Osteoblast (primary cell): ENCODE measurements around the gene ZNF24. TPM values are rescaled to one million over a fixed set of nuclear protein-coding genes. Genes with fewer than 3 reads are reported as not detected.

Experiments
- DNase-seq: peaks from one replicate; pipeline ENCODE4 v3.0.0; 2011; ENCODE audit warnings: low spot score, mixed read lengths; ENCODE audit not compliant: insufficient read length; ENCODE audit errors: missing footprints
- H2AFZ ChIP-seq: 2 replicates; pipeline ENCODE4 v1.6.0; 2011; ENCODE audit warnings: mild to moderate bottlenecking, low read length
- H3K27ac ChIP-seq: 2 replicates; pipeline ENCODE4 v1.5.1; 2011; ENCODE audit warnings: mild to moderate bottlenecking, low read depth, low read length, moderate library complexity
- H3K27me3 ChIP-seq: 2 replicates; pipeline ENCODE4 v1.6.0; 2012; ENCODE audit warnings: mild to moderate bottlenecking, control low read depth, inconsistent platforms, low read length, moderate library complexity; ENCODE audit not compliant: insufficient read depth
- H3K36me3 ChIP-seq: 2 replicates; pipeline ENCODE4 v1.5.1; 2011; ENCODE audit warnings: mild to moderate bottlenecking, low read length, control low read depth, moderate library complexity; ENCODE audit not compliant: insufficient read depth
- H3K4me1 ChIP-seq: 2 replicates; pipeline ENCODE4 v1.5.1; 2011; ENCODE audit warnings: mild to moderate bottlenecking, low read length, control low read depth, moderate library complexity; ENCODE audit not compliant: insufficient read depth
- H3K4me2 ChIP-seq: 2 replicates; pipeline ENCODE4 v1.6.0; 2011; ENCODE audit warnings: mild to moderate bottlenecking, low read length; ENCODE audit not compliant: insufficient read depth
- H3K4me3 ChIP-seq: fragments of 200-600 bp; sonication (generic); 3 replicates; pipeline ENCODE4 v1.5.1; 2012; ENCODE audit warnings: mild to moderate bottlenecking, low read length, inconsistent platforms; ENCODE audit not compliant: insufficient read depth
- H3K79me2 ChIP-seq: 2 replicates; pipeline ENCODE4 v1.6.0; 2012; ENCODE audit warnings: mild to moderate bottlenecking, low read length, control low read depth, inconsistent platforms; ENCODE audit not compliant: insufficient read depth
- H3K9me3 ChIP-seq: 2 replicates; pipeline ENCODE4 v1.5.1; 2011; ENCODE audit warnings: low read depth, low read length, control low read depth
- H4K20me1 ChIP-seq: 2 replicates; pipeline ENCODE4 v1.6.0; 2012; ENCODE audit warnings: mild to moderate bottlenecking, low read length, control low read depth; ENCODE audit not compliant: insufficient read depth
- CTCF ChIP-seq: IDR thresholded peaks from 2 replicates; pipeline ENCODE4 v1.5.1; 2011; ENCODE audit warnings: mild to moderate bottlenecking, low read depth, low read length, moderate library complexity; ENCODE audit errors: extremely low read depth
- total RNA-seq: library from RNA; depleted of rRNA; stranded (reverse); fragments of >200 nt; gene quantifications from 2 replicates; pipeline ENCODE4 v1.2.3, GENCODE V29; 2012

ZNF24 gene
- total RNA-seq, 1 donor, result 29.7 TPM

GRCh38 chr18:35379421-35379820 lies 35.2 kb upstream of the ZNF24 start:
- no peak overlapping the region for H2AFZ ChIP-seq
- peaks cover 18% of the 10 kb centered on the region for H3K27me3 ChIP-seq

GRCh38 chr18:35378574-35378896 lies 34.3 kb upstream of the ZNF24 start:
- peak overlapping the region; percentile 81 for H3K4me2 ChIP-seq
- no peak for DNase-seq
- H3K27ac ChIP-seq, result peak overlapping the region; percentile 43
- no peaks in the 10 kb centered on the region for H4K20me1 ChIP-seq
- peak overlapping the region; percentile 14 for H3K4me3 ChIP-seq
- peak overlapping the region; percentile 32 for H2AFZ ChIP-seq
- no peak for TF ChIP-seq CTCF
- peaks cover 11% of the 10 kb centered on the region for H3K4me1 ChIP-seq
- no peaks in the 10 kb centered on the region for H3K36me3 ChIP-seq
- no peaks in the 10 kb centered on the region for H3K79me2 ChIP-seq
- peaks cover 18% of the 10 kb centered on the region for H3K27me3 ChIP-seq
- H3K9me3 ChIP-seq, result no peaks in the 10 kb centered on the region

More at GRCh38 chr18:35379421-35379820, 35.2 kb upstream of the ZNF24 start:
- Histone ChIP-seq H3K4me1 (peaks cover 11% of the 10 kb centered on the region), H3K27ac (no peak overlapping the region), H3K79me2 (no peaks in the 10 kb centered on the region), H3K36me3 (no peaks in the 10 kb centered on the region), H3K9me3 (no peaks in the 10 kb centered on the region), H3K4me2 (no peak overlapping the region), H4K20me1 (no peaks in the 10 kb centered on the region), H3K4me3 (no peak overlapping the region)
- no peak for TF ChIP-seq CTCF
- no peak for DNase-seq

- no peaks in the 10 kb centered on the region for H3K9me3 ChIP-seq
- no peaks in the 10 kb centered on the region for H3K36me3 ChIP-seq
- no peaks in the 10 kb centered on the region for H3K79me2 ChIP-seq
- TF ChIP-seq CTCF, result peak; percentile 18
- H3K27ac ChIP-seq, result peak overlapping the region; percentile 43
- H3K4me3 ChIP-seq, result peak overlapping the region; percentile 14
- peak overlapping the region; percentile 81 for H3K4me2 ChIP-seq
- H2AFZ ChIP-seq, result peak overlapping the region; percentile 32
- no peaks in the 10 kb centered on the region for H4K20me1 ChIP-seq
- DNase-seq, result peak; percentile 85
- peaks cover 11% of the 10 kb centered on the region for H3K4me1 ChIP-seq
- H3K27me3 ChIP-seq, result peaks cover 18% of the 10 kb centered on the region
Observed at GRCh38 chr18:35377875-35378573, 33.8 kb upstream of the ZNF24 start.

GRCh38 chr18:35376742-35377695 lies 32.8 kb upstream of the ZNF24 start, which contains the start of gene ZNF396:
ZNF396 (minus strand) TSS chr18:35377337; CDS start chr18:35374292, 3,045 bp downstream.
- Histone ChIP-seq H3K27ac (no peak within 1 kb of the TSS), H4K20me1 (no peaks in the 10 kb centered on the region), H2AFZ (peak within 1 kb of the TSS; percentile 79)

More at GRCh38 chr18:35376742-35377695, 32.8 kb upstream of the ZNF24 start, which contains the start of gene ZNF396:
- Histone ChIP-seq H3K27me3 (peaks cover 20% of the 10 kb centered on the region), H3K79me2 (no peaks in the 10 kb centered on the region), H3K4me3 (peak within 1 kb of the TSS; percentile 80), H3K4me1 (peaks cover 16% of the 10 kb centered on the region), H3K4me2 (peak within 1 kb of the TSS; percentile 81), H3K9me3 (no peaks in the 10 kb centered on the region), H3K36me3 (no peaks in the 10 kb centered on the region)
- peak; percentile 96 for DNase-seq
- no peak for TF ChIP-seq CTCF
